Ectodermal cell (in vitro differentiated cells): ENCODE measurements around the gene DMD.
"Not testable (repeated sequence)": the region's sequence is repeated elsewhere in the genome, so short reads cannot be mapped to it uniquely, and the experiment has no call there.

Experiments used
- H3K27ac ChIP-seq: 2 replicates; pipeline ENCODE4 v1.7.0; 2013; ENCODE audit warnings: mild to moderate bottlenecking, low read depth, low read length; ENCODE audit not compliant: insufficient read depth, poor library complexity, severe bottlenecking
- H3K27me3 ChIP-seq: 2 replicates; pipeline ENCODE4 v1.7.0; 2013; ENCODE audit warnings: mild to moderate bottlenecking, low read length; ENCODE audit not compliant: insufficient read depth, control insufficient read depth, poor library complexity, severe bottlenecking
- H3K36me3 ChIP-seq: one replicate; pipeline ENCODE4 v1.7.0; 2013; ENCODE audit warnings: low read length; ENCODE audit not compliant: control insufficient read depth, insufficient read depth
- H3K4me1 ChIP-seq: one replicate; pipeline ENCODE4 v1.7.0; 2013; ENCODE audit warnings: low read length; ENCODE audit not compliant: control insufficient read depth, insufficient read depth
- H3K4me3 ChIP-seq: 2 replicates; pipeline ENCODE4 v1.7.0; 2013; ENCODE audit warnings: low read depth, low read length, control low read depth; ENCODE audit not compliant: insufficient read depth
- H3K9me3 ChIP-seq: 2 replicates; pipeline ENCODE4 v1.7.0; 2013; ENCODE audit warnings: mild to moderate bottlenecking, low read length, moderate library complexity; ENCODE audit not compliant: control insufficient read depth
- WGBS, 2 experiments: methylation state at CpG; one replicate each; pipeline ENCODE4 v1.1.7; 2013; ENCODE audit warnings: missing lambda C conversion rate in 2 of 2; 5-methylcytosine and 5-hydroxymethylcytosine counted together

DMD gene

DNA sequence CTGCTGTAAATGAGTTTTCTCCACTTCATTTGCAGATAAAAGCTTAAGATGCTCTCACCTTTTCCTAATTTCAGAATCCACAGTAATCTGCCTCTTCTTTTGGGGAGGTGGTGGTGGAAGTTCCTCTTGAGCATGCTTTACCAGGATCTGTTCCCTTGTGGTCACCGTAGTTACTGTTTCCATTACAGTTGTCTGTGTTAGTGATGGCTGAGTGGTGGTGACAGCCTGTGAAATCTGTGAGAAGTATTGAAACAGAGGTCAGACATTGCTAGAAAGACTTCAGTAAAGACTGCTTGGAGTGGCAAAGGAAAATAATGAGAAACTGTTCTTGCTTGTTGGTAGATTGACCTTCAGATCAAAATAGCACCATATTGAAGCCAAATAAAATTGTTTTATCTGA, 666.2 kb downstream of the DMD start:
- Histone ChIP-seq H3K27me3 (no peaks in the 10 kb centered on the region), H3K4me1 (no peaks in the 10 kb centered on the region), H3K27ac (no peak overlapping the region), H3K9me3 (no peaks in the 10 kb centered on the region), H3K4me3 (no peak overlapping the region), H3K36me3 (no peaks in the 10 kb centered on the region)
- WGBS, 2 experiments = 80 to 89% methylated on average over 1 of the region's 1 CpG

DNA sequence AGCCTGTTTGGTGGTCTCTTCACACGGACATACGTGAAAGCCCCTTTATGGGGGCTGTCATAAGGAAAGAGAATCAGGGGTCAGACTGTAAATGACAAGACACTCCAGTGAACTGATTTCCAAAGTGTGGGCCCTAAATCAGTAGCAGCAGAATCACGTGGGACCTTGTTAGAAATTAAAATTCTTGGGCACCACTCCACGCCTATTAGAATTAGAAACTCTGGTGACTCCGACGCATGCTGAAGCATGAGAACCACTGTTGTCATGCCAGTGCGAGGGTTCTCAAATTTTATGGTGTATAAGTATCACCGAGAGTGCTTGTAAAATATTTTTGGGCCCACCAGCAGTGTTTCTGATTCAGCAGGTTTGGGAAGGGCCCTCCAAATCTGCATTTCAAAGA, 672.8 kb downstream of the DMD start:
- no peak overlapping the region for H3K27ac ChIP-seq
- no peaks in the 10 kb centered on the region for H3K27me3 ChIP-seq
- no peaks in the 10 kb centered on the region for H3K4me1 ChIP-seq
- no peaks in the 10 kb centered on the region for H3K36me3 ChIP-seq
- H3K9me3 ChIP-seq = no peaks in the 10 kb centered on the region
- no peak overlapping the region for H3K4me3 ChIP-seq
- 90 to 92% methylated on average over 8 of the region's 8 CpGs for whole genome bisulfite sequencing, 2 experiments

DNA sequence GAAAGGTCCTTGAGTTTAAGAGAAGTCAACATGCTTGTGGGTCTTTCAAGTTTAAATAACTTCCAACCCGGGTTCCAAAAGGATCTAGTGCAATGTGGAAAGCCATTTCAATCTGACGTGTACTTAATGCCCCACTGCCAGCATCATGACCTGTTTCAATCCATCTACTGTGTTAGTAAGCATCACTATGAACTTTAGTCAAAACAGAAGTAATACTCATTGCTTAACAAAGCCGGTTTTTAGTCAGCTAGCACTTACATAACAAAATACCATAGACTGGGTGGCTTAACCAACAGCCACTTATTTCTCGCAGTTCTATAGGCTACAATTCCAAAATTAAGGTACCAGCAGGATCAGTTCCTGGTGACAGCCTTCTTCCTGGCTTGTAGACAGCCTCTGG, 677.5 kb downstream of the DMD start:
- no peak overlapping the region for H3K27ac ChIP-seq
- no peaks in the 10 kb centered on the region for H3K36me3 ChIP-seq
- no peaks in the 10 kb centered on the region for H3K27me3 ChIP-seq
- WGBS, 2 experiments = 88 to 92% methylated on average over 4 of the region's 4 CpGs
- H3K4me1 ChIP-seq = no peaks in the 10 kb centered on the region
- H3K4me3 ChIP-seq = no peak overlapping the region
- no peaks in the 10 kb centered on the region for H3K9me3 ChIP-seq

DNA sequence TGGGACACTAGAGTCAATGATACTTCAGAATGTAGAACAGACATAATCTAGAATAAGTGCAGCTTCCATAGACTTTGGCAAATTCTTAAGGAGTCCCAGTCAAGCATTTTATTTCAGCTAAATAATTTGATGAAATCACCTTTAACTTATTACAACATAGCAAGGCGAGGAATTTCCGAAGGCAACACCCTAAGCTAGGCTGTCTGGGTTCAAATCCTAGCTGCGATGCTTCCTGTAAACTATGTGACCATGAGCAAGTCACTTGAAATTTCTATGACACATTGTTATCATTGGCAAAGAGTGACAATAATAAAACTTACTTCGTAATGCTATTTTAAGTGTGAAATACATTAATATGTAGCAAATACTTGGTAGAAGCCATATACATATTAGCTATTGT, 679.1 kb downstream of the DMD start:
- no peak overlapping the region for H3K27ac ChIP-seq
- H3K4me1 ChIP-seq = no peaks in the 10 kb centered on the region
- H3K27me3 ChIP-seq = no peaks in the 10 kb centered on the region
- whole genome bisulfite sequencing, 2 experiments = 85 to 92% methylated on average over 2 to 3 of the region's 4 CpGs
- no peaks in the 10 kb centered on the region for H3K36me3 ChIP-seq
- H3K9me3 ChIP-seq = no peaks in the 10 kb centered on the region
- H3K4me3 ChIP-seq = no peak overlapping the region

DNA sequence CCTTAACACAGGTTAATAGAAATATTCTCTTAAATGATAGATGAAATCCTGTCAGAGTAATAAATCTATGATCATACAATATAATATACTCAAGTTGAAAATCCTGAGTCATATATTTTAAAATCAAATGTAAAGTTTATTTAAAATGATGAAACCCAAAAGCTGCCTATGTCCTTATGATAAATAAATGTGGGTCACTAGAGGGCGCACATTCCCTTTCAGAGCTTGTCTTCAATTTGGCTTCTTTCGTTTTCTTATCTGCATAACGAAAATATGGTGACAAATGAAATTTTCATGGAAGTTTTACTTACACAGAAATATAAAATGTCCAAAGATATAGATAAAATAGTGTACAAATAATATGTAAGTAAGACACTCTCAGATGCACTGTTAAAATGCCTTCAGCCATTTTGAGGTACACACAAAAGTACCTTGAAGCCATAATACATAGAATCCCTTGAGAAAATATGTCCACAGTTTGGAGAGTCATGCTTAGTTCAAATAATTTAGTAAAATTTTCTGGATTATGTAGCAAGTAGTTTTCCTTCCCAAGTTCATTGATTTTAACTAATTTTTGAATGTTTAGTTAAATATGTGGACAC, 680.4 kb downstream of the DMD start:
- no peak overlapping the region for H3K27ac ChIP-seq
- no peaks in the 10 kb centered on the region for H3K36me3 ChIP-seq
- no peaks in the 10 kb centered on the region for H3K27me3 ChIP-seq
- H3K4me1 ChIP-seq = no peaks in the 10 kb centered on the region
- H3K4me3 ChIP-seq = no peak overlapping the region
- no CpG with 5 or more reads among the region's 3 CpGs for WGBS, 2 experiments
- H3K9me3 ChIP-seq = no peaks in the 10 kb centered on the region

DNA sequence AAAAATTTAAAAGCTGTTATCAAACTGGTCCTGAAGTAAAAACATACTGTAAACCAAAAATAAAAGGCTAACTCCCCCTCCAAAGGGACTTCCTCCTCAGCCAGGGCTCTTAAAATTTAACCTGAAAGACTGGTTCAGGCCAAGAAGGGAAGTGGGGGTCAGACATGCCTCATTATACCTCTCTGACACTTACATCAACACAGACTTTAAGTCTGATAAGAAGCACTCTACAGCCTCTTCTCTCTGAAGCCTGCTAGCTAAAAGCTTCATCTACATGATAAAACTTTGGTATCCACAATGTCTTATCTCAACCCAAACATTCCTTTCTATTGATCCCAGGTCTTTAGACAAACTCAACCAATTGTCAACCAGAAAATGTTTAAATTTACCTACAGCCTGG, 682.9 kb downstream of the DMD start:
- H3K27ac ChIP-seq, H3K4me3 ChIP-seq, H3K27me3 ChIP-seq, H3K4me1 ChIP-seq, H3K9me3 ChIP-seq, H3K36me3 ChIP-seq: not testable (repeated sequence)

DNA sequence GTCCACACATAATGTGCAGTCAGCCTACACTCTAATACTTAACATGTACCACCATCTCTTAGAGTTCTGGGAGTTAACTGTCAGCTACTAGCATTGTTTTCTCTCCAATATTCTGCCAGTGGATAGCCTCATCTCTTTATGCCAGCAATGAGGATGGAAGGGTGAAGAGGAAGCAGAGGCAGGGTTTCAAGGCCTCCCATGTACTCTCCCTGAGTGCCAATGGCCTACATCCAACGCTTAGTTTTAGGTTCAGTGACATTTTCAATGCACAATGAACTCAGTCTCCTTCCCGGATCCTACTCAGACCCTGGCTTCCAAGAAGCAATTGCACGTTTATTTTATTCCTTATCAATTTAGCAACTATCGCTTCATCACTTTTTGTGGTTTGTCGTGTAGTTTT, 686.1 kb downstream of the DMD start:
- no peaks in the 10 kb centered on the region for H3K9me3 ChIP-seq
- H3K27me3 ChIP-seq = no peaks in the 10 kb centered on the region
- H3K4me3 ChIP-seq = no peak overlapping the region
- H3K27ac ChIP-seq = no peak overlapping the region
- H3K4me1 ChIP-seq = no peaks in the 10 kb centered on the region
- no peaks in the 10 kb centered on the region for H3K36me3 ChIP-seq
- 91 to 96% methylated on average over 5 of the region's 5 CpGs for WGBS, 2 experiments

DNA sequence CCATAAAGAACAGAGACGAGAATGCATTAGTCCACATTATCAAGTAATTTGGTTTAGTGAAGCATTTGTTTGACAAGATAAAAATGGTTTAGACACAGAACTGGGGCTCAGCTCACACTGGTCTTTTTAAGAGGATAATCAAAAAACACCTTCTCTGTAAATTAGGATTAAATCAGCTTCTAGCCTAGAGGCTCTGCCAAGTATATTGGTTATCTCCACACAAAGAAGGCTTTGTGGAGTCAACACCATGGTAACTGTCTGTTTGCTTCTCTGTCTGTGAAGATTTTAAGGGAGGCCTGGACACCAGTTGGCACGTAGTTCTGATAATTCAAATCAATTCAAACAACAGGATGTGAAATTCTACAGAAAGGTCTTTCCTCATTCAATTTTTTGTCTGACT, 687.0 kb downstream of the DMD start:
- Histone ChIP-seq H3K9me3 (no peaks in the 10 kb centered on the region), H3K36me3 (no peaks in the 10 kb centered on the region), H3K27me3 (no peaks in the 10 kb centered on the region), H3K27ac (no peak overlapping the region), H3K4me3 (no peak overlapping the region), H3K4me1 (no peaks in the 10 kb centered on the region)
- 86 to 100% methylated on average over 1 of the region's 2 CpGs for WGBS, 2 experiments

DNA sequence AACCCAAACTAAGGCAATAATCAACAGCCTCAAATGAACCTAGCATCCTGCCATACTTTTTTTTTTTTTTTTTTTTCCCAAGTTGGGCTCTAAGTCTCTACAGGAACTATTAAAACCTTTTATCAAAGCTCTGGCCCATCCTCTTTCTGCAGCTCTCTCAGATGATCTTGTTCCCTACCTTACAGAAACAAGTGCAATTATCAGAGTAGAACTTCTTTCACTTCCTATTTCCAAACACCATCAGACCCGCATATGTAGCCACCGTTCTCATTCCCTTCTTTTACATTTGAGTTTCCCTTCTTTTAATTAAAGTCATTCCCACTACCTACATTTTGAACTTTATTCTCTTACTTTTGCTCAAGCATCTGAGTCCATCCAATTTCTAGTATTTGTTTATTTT, 690.6 kb downstream of the DMD start:
- H3K36me3 ChIP-seq = no peaks in the 10 kb centered on the region
- H3K4me3 ChIP-seq = no peak overlapping the region

DNA sequence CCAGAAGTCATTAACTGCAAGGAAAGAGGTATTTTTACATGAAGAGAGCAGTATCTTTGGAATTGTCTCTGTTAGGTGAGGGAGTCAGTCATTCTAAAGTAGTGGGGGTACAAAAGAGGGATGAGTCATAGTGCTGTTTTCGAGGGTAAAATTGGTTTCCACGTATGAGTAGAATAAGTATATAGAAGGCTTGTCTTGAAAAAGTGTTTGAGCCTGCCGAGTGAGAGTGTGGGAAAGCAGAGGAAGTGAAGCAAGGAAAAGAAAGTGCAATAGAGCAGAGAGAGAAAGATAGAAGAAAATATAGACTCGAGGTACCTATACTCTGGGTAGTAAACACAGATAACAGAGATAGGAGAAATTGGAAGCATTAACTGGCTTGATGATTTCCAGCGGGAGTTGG, 696.4 kb downstream of the DMD start:
- Histone ChIP-seq H3K27ac (no peak overlapping the region), H3K36me3 (no peaks in the 10 kb centered on the region), H3K27me3 (no peaks in the 10 kb centered on the region), H3K4me3 (no peak overlapping the region), H3K9me3 (no peaks in the 10 kb centered on the region), H3K4me1 (no peaks in the 10 kb centered on the region)
- 85% methylated on average over 5 of the region's 5 CpGs for WGBS, 2 experiments

More for the DNA sequence above, 690.6 kb downstream of the DMD start:
- WGBS, 2 experiments = 90 to 96% methylated on average over 2 of the region's 2 CpGs
- Histone ChIP-seq H3K9me3 (no peaks in the 10 kb centered on the region), H3K27ac (no peak overlapping the region), H3K27me3 (no peaks in the 10 kb centered on the region), H3K4me1 (no peaks in the 10 kb centered on the region)

DNA sequence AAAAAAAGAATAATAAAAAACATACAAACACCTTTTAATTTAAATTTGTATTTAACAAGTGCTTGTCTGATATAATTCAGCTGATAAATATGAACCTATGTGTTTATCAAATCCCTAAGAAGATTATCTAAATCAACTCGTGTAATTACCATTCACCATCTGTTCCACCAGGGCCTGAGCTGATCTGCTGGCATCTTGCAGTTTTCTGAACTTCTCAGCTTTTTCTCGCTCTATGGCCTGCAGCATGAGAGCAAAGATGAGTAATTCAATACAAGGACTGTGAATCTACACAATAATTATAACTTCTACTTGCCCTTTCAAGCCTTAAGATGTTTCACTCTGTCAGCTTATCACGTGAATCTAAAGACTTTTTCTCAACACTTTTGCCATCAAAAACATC, 709.7 kb downstream of the DMD start:
- Histone ChIP-seq H3K36me3 (no peaks in the 10 kb centered on the region), H3K9me3 (no peaks in the 10 kb centered on the region), H3K27me3 (no peaks in the 10 kb centered on the region), H3K4me3 (no peak overlapping the region), H3K4me1 (no peaks in the 10 kb centered on the region), H3K27ac (no peak overlapping the region)
- WGBS, 2 experiments = 86 to 87% methylated on average over 3 of the region's 3 CpGs
